H9 (cell line): ENCODE data around the gene SETMAR. TPM values are rescaled to one million over a fixed set of nuclear protein-coding genes. Genes with fewer than 3 reads are reported as not detected.
A peak's percentile ranks its signal among the peaks of the same experiment; 100 is the strongest.

ENCODE experiments used
- DNase-seq: peaks from one replicate; pipeline ENCODE4 v3.0.0-alpha.2; 2017
- H2AFZ ChIP-seq: one replicate; pipeline ENCODE4 v1.6.1; 2013; ENCODE audit warnings: mild to moderate bottlenecking, low read length, control low read depth, moderate library complexity
- H2AK5ac ChIP-seq: 2 replicates; pipeline ENCODE4 v1.6.1; 2013; ENCODE audit warnings: low read length, control low read depth, mixed read lengths; ENCODE audit not compliant: insufficient read length
- H2BK120ac ChIP-seq: one replicate; pipeline ENCODE4 v1.6.1; 2013; ENCODE audit warnings: low read depth, mild to moderate bottlenecking, low read length, control low read depth, inconsistent platforms; ENCODE audit not compliant: poor library complexity, severe bottlenecking
- H2BK12ac ChIP-seq: 2 replicates; pipeline ENCODE4 v1.6.1; 2013; ENCODE audit warnings: low read length, control low read depth, mixed read lengths, low read depth; ENCODE audit not compliant: insufficient read length
- H2BK15ac ChIP-seq: 2 replicates; pipeline ENCODE4 v1.6.1; 2013; ENCODE audit warnings: low read depth, low read length, control low read depth
- H2BK20ac ChIP-seq: one replicate; pipeline ENCODE4 v1.6.1; 2013; ENCODE audit warnings: low read depth, mild to moderate bottlenecking, low read length, control low read depth, inconsistent platforms; ENCODE audit not compliant: poor library complexity, severe bottlenecking
- H2BK5ac ChIP-seq: 2 replicates; pipeline ENCODE4 v1.6.1; 2013; ENCODE audit warnings: low read length, control low read depth, mixed read lengths; ENCODE audit not compliant: insufficient read length
- H3K14ac ChIP-seq: 2 replicates; pipeline ENCODE4 v1.6.1; 2013; ENCODE audit warnings: low read length, control low read depth; ENCODE audit not compliant: insufficient read depth
- H3K18ac ChIP-seq: 2 replicates; pipeline ENCODE4 v1.6.1; 2013; ENCODE audit warnings: low read depth, mild to moderate bottlenecking, mixed read lengths, low read length, control low read depth; ENCODE audit not compliant: insufficient read length
- H3K23ac ChIP-seq: 2 replicates; pipeline ENCODE4 v1.6.1; 2013; ENCODE audit warnings: low read length, control low read depth, mixed read lengths, low read depth; ENCODE audit not compliant: insufficient read length
- H3K23me2 ChIP-seq: 2 replicates; pipeline ENCODE4 v1.6.1; 2013; ENCODE audit warnings: low read depth, mild to moderate bottlenecking, mixed read lengths, low read length, control low read depth; ENCODE audit not compliant: insufficient read length, poor library complexity, severe bottlenecking
- H3K27ac ChIP-seq: 2 replicates; pipeline ENCODE4 v1.5.1; 2013; ENCODE audit warnings: low read length, control low read depth, mixed read lengths, low read depth; ENCODE audit not compliant: insufficient read length
- H3K27me3 ChIP-seq: 2 replicates; pipeline ENCODE4 v1.6.1; 2013; ENCODE audit warnings: low read length, control low read depth, inconsistent platforms; ENCODE audit not compliant: insufficient read depth
- H3K4ac ChIP-seq: 2 replicates; pipeline ENCODE4 v1.6.1; 2013; ENCODE audit warnings: low read depth, mild to moderate bottlenecking, control low read depth, inconsistent platforms, low read length, moderate library complexity
- H3K4me1 ChIP-seq: 2 replicates; pipeline ENCODE4 v1.6.1; 2013; ENCODE audit warnings: low read length, control low read depth, inconsistent platforms; ENCODE audit not compliant: insufficient read depth
- H3K4me2 ChIP-seq: 2 replicates; pipeline ENCODE4 v1.6.1; 2013; ENCODE audit warnings: low read length, control low read depth, mixed read lengths; ENCODE audit not compliant: insufficient read length, insufficient read depth
- H3K56ac ChIP-seq: 2 replicates; pipeline ENCODE4 v1.6.1; 2013; ENCODE audit warnings: low read depth, mild to moderate bottlenecking, mixed read lengths, low read length, control low read depth; ENCODE audit not compliant: insufficient read length
- H3K79me1 ChIP-seq: 2 replicates; pipeline ENCODE4 v1.6.1; 2013; ENCODE audit warnings: low read depth, mild to moderate bottlenecking, moderate library complexity, low read length, control low read depth, inconsistent platforms; ENCODE audit not compliant: insufficient read depth, poor library complexity, severe bottlenecking
- H3K79me2 ChIP-seq: 2 replicates; pipeline ENCODE4 v1.6.1; 2013; ENCODE audit warnings: low read length, control low read depth, inconsistent platforms; ENCODE audit not compliant: insufficient read depth
- H3K9ac ChIP-seq: 2 replicates; pipeline ENCODE4 v1.6.1; 2013; ENCODE audit warnings: low read length, control low read depth, mixed read lengths; ENCODE audit not compliant: insufficient read length; ENCODE audit errors: extremely low read depth
- H3K9me3 ChIP-seq: one replicate; pipeline ENCODE4 v1.6.1; 2013; ENCODE audit warnings: low read depth, low read length, inconsistent platforms; ENCODE audit not compliant: control insufficient read depth
- H3T11ph ChIP-seq: one replicate; pipeline ENCODE4 v1.6.1; 2013; ENCODE audit warnings: mild to moderate bottlenecking, low read length, control low read depth, inconsistent platforms
- H4K20me1 ChIP-seq: one replicate; pipeline ENCODE4 v1.6.1; 2013; ENCODE audit not compliant: control insufficient read depth, insufficient read length, insufficient read depth
- H4K5ac ChIP-seq: 2 replicates; pipeline ENCODE4 v1.6.1; 2013; ENCODE audit warnings: low read depth, mild to moderate bottlenecking, mixed read lengths, low read length, control low read depth; ENCODE audit not compliant: insufficient read length
- H4K8ac ChIP-seq: replicated peaks from 2 replicates; pipeline ENCODE4 v1.6.1; 2013; ENCODE audit warnings: low read length, control low read depth, mixed read lengths, low read depth; ENCODE audit not compliant: insufficient read length
- H4K91ac ChIP-seq: 2 replicates; pipeline ENCODE4 v1.6.1; 2013; ENCODE audit warnings: low read depth, mild to moderate bottlenecking, moderate library complexity, mixed read lengths, low read length, control low read depth; ENCODE audit not compliant: insufficient read length
- H3K27ac Mint-ChIP-seq, 3 experiments: 2 replicates in 2 of 3; 3 replicates in 1 of 3; pipeline ENCODE4 v1.8.0; 2020 to 2021; ENCODE audit warnings: mixed read lengths in 3 of 3, mild to moderate bottlenecking in 1 of 3, moderate library complexity in 1 of 3
- H3K27me3 Mint-ChIP-seq: 2 replicates; pipeline ENCODE4 v1.8.0; 2021; ENCODE audit warnings: low read depth, mild to moderate bottlenecking, moderate library complexity, mixed read lengths
- H3K36me3 Mint-ChIP-seq, 3 experiments: 2 replicates in 2 of 3; 3 replicates in 1 of 3; pipeline ENCODE4 v1.8.0; 2020 to 2021; ENCODE audit warnings: low read depth in 3 of 3, mixed read lengths in 3 of 3; ENCODE audit not compliant: insufficient read depth in 1 of 3
- H3K4me1 Mint-ChIP-seq, 2 experiments: 2 replicates each; pipeline ENCODE4 v1.8.0; 2020; ENCODE audit warnings: mixed read lengths in 2 of 2
- H3K4me3 Mint-ChIP-seq, 2 experiments: 2 replicates in 1 of 2; 3 replicates in 1 of 2; pipeline ENCODE4 v1.8.0; 2020 to 2021; ENCODE audit warnings: mild to moderate bottlenecking in 2 of 2, mixed read lengths in 2 of 2, moderate library complexity in 1 of 2
- H3K9me3 Mint-ChIP-seq, 2 experiments: 2 replicates in 1 of 2; 3 replicates in 1 of 2; pipeline ENCODE4 v1.8.0; 2020; ENCODE audit warnings: mild to moderate bottlenecking in 2 of 2, mixed read lengths in 2 of 2, moderate library complexity in 1 of 2
- WGBS: extraction: QIAGEN DNeasy Blood & Tissue Kit; methylation state at CpG from one replicate; pipeline ENCODE4 v1.1.7; 2013; ENCODE audit warnings: missing lambda C conversion rate, low lambda C conversion rate, mixed read lengths; ENCODE audit not compliant: insufficient read length; ENCODE audit errors: extremely low coverage; 5-methylcytosine and 5-hydroxymethylcytosine counted together
- total RNA-seq: library from RNA; stranded (reverse); gene quantifications from 2 replicates; pipeline ENCODE4 v1.2.1, GENCODE V29; 2021
- TF ChIP-seq, protein P1 (sequence below): fragments of 200-600 bp; sonication (generic); conservative IDR thresholded peaks from 3 replicates; pipeline ENCODE4 v1.8.0; 2021; ENCODE audit warnings: antibody characterized with exemption, mild to moderate bottlenecking

Gene SETMAR
- total RNA-seq, 1 experiment from 2014 or later = 29.1 TPM

DNA sequence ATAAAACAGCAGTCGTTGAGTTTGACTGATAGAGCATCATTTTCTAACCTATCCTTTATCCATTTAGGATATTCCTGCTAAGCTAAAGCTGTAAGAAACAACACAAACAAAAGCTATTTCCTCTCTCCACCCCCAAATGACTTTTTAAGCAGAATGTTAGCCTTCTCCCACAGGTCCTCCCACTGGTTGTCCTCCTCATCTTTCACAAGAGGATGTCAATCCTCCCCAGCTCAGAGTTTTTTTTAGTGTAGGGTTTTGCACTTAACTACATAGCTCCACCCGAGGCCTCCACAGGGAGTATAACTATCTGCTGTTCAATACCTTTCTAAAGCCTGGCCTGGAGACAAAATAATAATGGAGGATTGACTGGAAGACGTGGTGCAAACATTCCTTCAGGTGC is 7.8 kb downstream of the SETMAR start:
- H3K56ac ChIP-seq = no peak overlapping the region
- TF ChIP-seq, protein P1, sequence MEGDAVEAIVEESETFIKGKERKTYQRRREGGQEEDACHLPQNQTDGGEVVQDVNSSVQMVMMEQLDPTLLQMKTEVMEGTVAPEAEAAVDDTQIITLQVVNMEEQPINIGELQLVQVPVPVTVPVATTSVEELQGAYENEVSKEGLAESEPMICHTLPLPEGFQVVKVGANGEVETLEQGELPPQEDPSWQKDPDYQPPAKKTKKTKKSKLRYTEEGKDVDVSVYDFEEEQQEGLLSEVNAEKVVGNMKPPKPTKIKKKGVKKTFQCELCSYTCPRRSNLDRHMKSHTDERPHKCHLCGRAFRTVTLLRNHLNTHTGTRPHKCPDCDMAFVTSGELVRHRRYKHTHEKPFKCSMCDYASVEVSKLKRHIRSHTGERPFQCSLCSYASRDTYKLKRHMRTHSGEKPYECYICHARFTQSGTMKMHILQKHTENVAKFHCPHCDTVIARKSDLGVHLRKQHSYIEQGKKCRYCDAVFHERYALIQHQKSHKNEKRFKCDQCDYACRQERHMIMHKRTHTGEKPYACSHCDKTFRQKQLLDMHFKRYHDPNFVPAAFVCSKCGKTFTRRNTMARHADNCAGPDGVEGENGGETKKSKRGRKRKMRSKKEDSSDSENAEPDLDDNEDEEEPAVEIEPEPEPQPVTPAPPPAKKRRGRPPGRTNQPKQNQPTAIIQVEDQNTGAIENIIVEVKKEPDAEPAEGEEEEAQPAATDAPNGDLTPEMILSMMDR = no peak
- no peaks in the 10 kb centered on the region for H3K27me3 Mint-ChIP-seq
- no peak overlapping the region for H2BK120ac ChIP-seq
- WGBS = no CpG with 5 or more reads among the region's 3 CpGs
- peaks cover 29 to 43% of the 10 kb centered on the region in 2 experiments for H3K4me1 Mint-ChIP-seq
- no peak for DNase-seq
- peaks cover 21 to 30% (median 28%) of the 10 kb centered on the region in 3 experiments for H3K36me3 Mint-ChIP-seq
- H3K79me2 ChIP-seq = 0 out of 2 replicates have a peak, but pooled peaks cover under 1% of the 10 kb centered on the region
- no peak overlapping the region for H3K18ac ChIP-seq
- no peak overlapping the region for H2BK15ac ChIP-seq
- H4K5ac ChIP-seq = no peak overlapping the region
- H3K9me3 ChIP-seq = no peaks in the 10 kb centered on the region
- H2AFZ ChIP-seq = no peak overlapping the region
- H2BK12ac ChIP-seq = no peak overlapping the region
- H3K4me3 Mint-ChIP-seq = no peak overlapping the region
- no peak overlapping the region for H3K4ac ChIP-seq
- no peak overlapping the region for H3K14ac ChIP-seq
- H3K9ac ChIP-seq = no peak overlapping the region
- H3K4me1 ChIP-seq = peaks cover 7% of the 10 kb centered on the region; the same call in 1 of the 2 replicates
- no peak overlapping the region for H3K23ac ChIP-seq
- no peak overlapping the region for H3K27ac ChIP-seq
- no peak overlapping the region for H3T11ph ChIP-seq
- H3K27ac Mint-ChIP-seq = peak overlapping the region in 2 of 3 experiments; percentile 3 to 18; a peak in 3 of 7 replicates
- H3K79me1 ChIP-seq = peaks cover 3% of the 10 kb centered on the region
- no peak overlapping the region for H4K8ac ChIP-seq
- H2BK5ac ChIP-seq = no peak overlapping the region
- no peaks in the 10 kb centered on the region for H3K23me2 ChIP-seq
- H4K20me1 ChIP-seq = no peaks in the 10 kb centered on the region
- H4K91ac ChIP-seq = no peak overlapping the region
- H3K27me3 ChIP-seq = no peaks in the 10 kb centered on the region
- H3K4me2 ChIP-seq = no peak overlapping the region
- H2AK5ac ChIP-seq = no peak overlapping the region
- H3K9me3 Mint-ChIP-seq = no peaks in the 10 kb centered on the region
- no peak overlapping the region for H2BK20ac ChIP-seq
